Activated T-helper 2 cell treated with anti-CD3 and anti-CD28 coated beads, Interferon-gamma antibody, Interleukin-2, Interleukin-4, amounts not matched to agents 10 μg/mL and 5 μg/mL and 100 μg/mL, durations not matched to agents 14 hours and 24 hours and 36 hours (primary cell): ENCODE data around the gene MAP1LC3A. TPM values are rescaled to one million over a fixed set of nuclear protein-coding genes. Genes with fewer than 3 reads are reported as not detected.
"Not testable (repeated sequence)": the region's sequence is repeated elsewhere in the genome, so short reads cannot be mapped to it uniquely, and the experiment has no call there.

Source experiments
- DNase-seq: peaks from one replicate; pipeline ENCODE4 v3.0.0; 2021; ENCODE audit warnings: low spot score
- H3K27ac Mint-ChIP-seq: one replicate; pipeline ENCODE4 v1.8.0; 2021; ENCODE audit warnings: mixed read lengths
- H3K27me3 Mint-ChIP-seq: one replicate; pipeline ENCODE4 v1.8.0; 2021; ENCODE audit warnings: low read depth, mixed read lengths
- H3K36me3 Mint-ChIP-seq: one replicate; pipeline ENCODE4 v1.8.0; 2021; ENCODE audit warnings: low read depth, mixed read lengths
- H3K4me1 Mint-ChIP-seq: one replicate; pipeline ENCODE4 v1.8.0; 2021; ENCODE audit warnings: low read depth, mixed read lengths
- H3K4me3 Mint-ChIP-seq: one replicate; pipeline ENCODE4 v1.8.0; 2021; ENCODE audit warnings: low read depth, mild to moderate bottlenecking, moderate library complexity, mixed read lengths
- H3K9me3 Mint-ChIP-seq: one replicate; pipeline ENCODE4 v1.8.0; 2021; ENCODE audit warnings: mixed read lengths
- intact Hi-C: fragments of 100-400 bp; cut with micrococcal nuclease; formaldehyde crosslinking; loops from one replicate; pipeline ENCODE4 v1.15.1; 2023
- total RNA-seq: library from RNA; stranded (reverse); gene quantifications from 2 replicates; pipeline ENCODE4 v1.2.3, GENCODE V29; 2022

Gene MAP1LC3A
- total RNA-seq, 1 donor from 2014 or later = 2.4 TPM

GRCh38 chr20:34519841-34520240, 38.7 kb upstream of the MAP1LC3A start:
- peaks cover 20% of the 10 kb centered on the region for H3K4me1 Mint-ChIP-seq
- not testable (repeated sequence) for H3K27me3 Mint-ChIP-seq, DNase-seq, H3K4me3 Mint-ChIP-seq, H3K27ac Mint-ChIP-seq, H3K9me3 Mint-ChIP-seq
- peaks cover 21% of the 10 kb centered on the region for H3K36me3 Mint-ChIP-seq
- intact Hi-C loops = loop anchor here (5.0 to 10.0 kb wide), 2 partner anchors 157 to 525 kb away; partner anchors contain the start of genes PIGU and RALY

- no peak overlapping the region for H3K4me3 Mint-ChIP-seq
- H3K9me3 Mint-ChIP-seq = no peaks in the 10 kb centered on the region
- H3K36me3 Mint-ChIP-seq = peaks cover 37% of the 10 kb centered on the region
- H3K27ac Mint-ChIP-seq = no peak overlapping the region
- H3K4me1 Mint-ChIP-seq = peaks cover 12% of the 10 kb centered on the region
- intact Hi-C loops = loop anchor here (1.0 kb wide), 1 partner anchor 211 kb away; no protein-coding TSS in a partner anchor
- no peaks in the 10 kb centered on the region for H3K27me3 Mint-ChIP-seq
- peak; percentile 31 for DNase-seq
These were observed 35.3 kb upstream of the MAP1LC3A start for GRCh38 chr20:34522969-34523871.

- no peak for DNase-seq
- Mint-ChIP-seq H3K36me3 (peaks cover 41% of the 10 kb centered on the region), H3K4me3 (no peak overlapping the region), H3K27ac (no peak overlapping the region), H3K9me3 (no peaks in the 10 kb centered on the region), H3K4me1 (peaks cover 7% of the 10 kb centered on the region), H3K27me3 (no peaks in the 10 kb centered on the region)
- intact Hi-C loops = no loop called here
These were observed 34.1 kb upstream of the MAP1LC3A start for GRCh38 chr20:34524426-34524825.

GRCh38 chr20:34525342-34525708, 33.2 kb upstream of the MAP1LC3A start:
- no peak for DNase-seq
- Mint-ChIP-seq H3K27ac (no peak overlapping the region), H3K36me3 (peaks cover 43% of the 10 kb centered on the region), H3K9me3 (no peaks in the 10 kb centered on the region), H3K4me3 (no peak overlapping the region), H3K4me1 (peaks cover 4% of the 10 kb centered on the region), H3K27me3 (no peaks in the 10 kb centered on the region)
- intact Hi-C loops = no loop called here

GRCh38 chr20:34525709-34526416, 32.7 kb upstream of the MAP1LC3A start:
- Mint-ChIP-seq H3K9me3 (no peaks in the 10 kb centered on the region), H3K4me1 (peaks cover 4% of the 10 kb centered on the region), H3K4me3 (no peak overlapping the region), H3K27ac (no peak overlapping the region), H3K27me3 (no peaks in the 10 kb centered on the region), H3K36me3 (peaks cover 49% of the 10 kb centered on the region)
- intact Hi-C loops = no loop called here
- DNase-seq = no peak

GRCh38 chr20:34526466-34526865, 32.1 kb upstream of the MAP1LC3A start:
- Mint-ChIP-seq H3K9me3 (no peaks in the 10 kb centered on the region), H3K27me3 (no peaks in the 10 kb centered on the region), H3K4me1 (peaks cover 4% of the 10 kb centered on the region), H3K36me3 (peaks cover 53% of the 10 kb centered on the region), H3K27ac (no peak overlapping the region), H3K4me3 (no peak overlapping the region)
- no peak for DNase-seq
- intact Hi-C loops = no loop called here

GRCh38 chr20:34527016-34527415, 31.5 kb upstream of the MAP1LC3A start:
- H3K36me3 Mint-ChIP-seq = peaks cover 56% of the 10 kb centered on the region
- H3K9me3 Mint-ChIP-seq = no peaks in the 10 kb centered on the region
- no peak for DNase-seq
- no peak overlapping the region for H3K4me3 Mint-ChIP-seq
- peaks cover 3% of the 10 kb centered on the region for H3K4me1 Mint-ChIP-seq
- H3K27me3 Mint-ChIP-seq = no peaks in the 10 kb centered on the region
- no peak overlapping the region for H3K27ac Mint-ChIP-seq
- intact Hi-C loops = no loop called here

- Mint-ChIP-seq H3K4me3 (no peak overlapping the region), H3K27me3 (no peaks in the 10 kb centered on the region), H3K4me1 (peaks cover 1% of the 10 kb centered on the region), H3K36me3 (peaks cover 54% of the 10 kb centered on the region), H3K9me3 (no peaks in the 10 kb centered on the region), H3K27ac (no peak overlapping the region)
- intact Hi-C loops = no loop called here
- DNase-seq = no peak
These were observed 29.6 kb upstream of the MAP1LC3A start for GRCh38 chr20:34528921-34529297.

GRCh38 chr20:34529742-34530141, 28.8 kb upstream of the MAP1LC3A start:
- no peaks in the 10 kb centered on the region for H3K9me3 Mint-ChIP-seq
- intact Hi-C loops = no loop called here
- no peak for DNase-seq
- peaks cover 1% of the 10 kb centered on the region for H3K4me1 Mint-ChIP-seq
- H3K4me3 Mint-ChIP-seq = no peak overlapping the region
- no peaks in the 10 kb centered on the region for H3K27me3 Mint-ChIP-seq
- peaks cover 57% of the 10 kb centered on the region for H3K36me3 Mint-ChIP-seq
- H3K27ac Mint-ChIP-seq = no peak overlapping the region

GRCh38 chr20:34530342-34530741, 28.2 kb upstream of the MAP1LC3A start:
- no peaks in the 10 kb centered on the region for H3K4me1 Mint-ChIP-seq
- H3K4me3 Mint-ChIP-seq = no peak overlapping the region
- intact Hi-C loops = no loop called here
- no peaks in the 10 kb centered on the region for H3K27me3 Mint-ChIP-seq
- no peak for DNase-seq
- no peaks in the 10 kb centered on the region for H3K9me3 Mint-ChIP-seq
- H3K36me3 Mint-ChIP-seq = peaks cover 59% of the 10 kb centered on the region
- H3K27ac Mint-ChIP-seq = no peak overlapping the region

- Mint-ChIP-seq H3K9me3 (no peaks in the 10 kb centered on the region), H3K36me3 (peaks cover 55% of the 10 kb centered on the region), H3K4me3 (no peak overlapping the region), H3K27ac (no peak overlapping the region), H3K27me3 (no peaks in the 10 kb centered on the region), H3K4me1 (no peaks in the 10 kb centered on the region)
- DNase-seq = no peak
- intact Hi-C loops = no loop called here
These were observed 26.8 kb upstream of the MAP1LC3A start for GRCh38 chr20:34531608-34532265.

GRCh38 chr20:34532320-34532719, 26.2 kb upstream of the MAP1LC3A start:
- Mint-ChIP-seq H3K27ac (no peak overlapping the region), H3K4me3 (no peak overlapping the region), H3K4me1 (no peaks in the 10 kb centered on the region), H3K9me3 (no peaks in the 10 kb centered on the region), H3K27me3 (no peaks in the 10 kb centered on the region), H3K36me3 (peaks cover 57% of the 10 kb centered on the region)
- intact Hi-C loops = no loop called here
- DNase-seq = no peak

GRCh38 chr20:34532756-34533155, 25.8 kb upstream of the MAP1LC3A start:
- Mint-ChIP-seq H3K27ac (no peak overlapping the region), H3K27me3 (no peaks in the 10 kb centered on the region), H3K9me3 (no peaks in the 10 kb centered on the region), H3K4me1 (no peaks in the 10 kb centered on the region), H3K36me3 (peaks cover 56% of the 10 kb centered on the region), H3K4me3 (no peak overlapping the region)
- intact Hi-C loops = no loop called here
- no peak for DNase-seq
